Erythroblast (primary cell): Measurements from ENCODE around the gene AMH.
A peak's percentile ranks its signal among the peaks of the same experiment; 100 is the strongest.
"Not testable (repeated sequence)": the region's sequence is repeated elsewhere in the genome, so short reads cannot be mapped to it uniquely, and the experiment has no call there.

Experiments used
- DNase-seq, 2 experiments: peaks; one replicate each; lab custom pipeline; 2025; lab: John Stamatoyannopoulos, UW
- GATA1 ChIP-seq: IDR thresholded peaks from 2 replicates; pipeline ENCODE4 v1.6.1; 2011; ENCODE audit warnings: low read depth, mild to moderate bottlenecking, control low read depth, low read length, moderate library complexity
- POLR2A ChIP-seq: IDR thresholded peaks from 2 replicates; pipeline ENCODE4 v1.6.1; 2011; ENCODE audit warnings: mild to moderate bottlenecking, low read length

Gene AMH

GRCh38 chr19:2249010-2249866, at the start of gene AMH:
TSS of gene AMH (plus strand) at chr19:2249323. CDS start at chr19:2249333, 10 bp downstream.
- TF ChIP-seq POLR2A (no peak), GATA1 (no peak)
- DNase-seq: no peak

- TF ChIP-seq POLR2A (no peak), GATA1 (no peak)
Measured at GRCh38 chr19:2199861-2200623, 49.1 kb upstream of the AMH start.

GRCh38 chr19:2200624-2201294, 48.4 kb upstream of the AMH start:
- DNase-seq: not testable (repeated sequence)

More at GRCh38 chr19:2199861-2200623, 49.1 kb upstream of the AMH start:
- DNase-seq: no peak

- no peak for TF ChIP-seq GATA1
- no peak for TF ChIP-seq POLR2A
- no peak for DNase-seq
Measured at GRCh38 chr19:2201473-2202148, 47.5 kb upstream of the AMH start.

- DNase-seq: no peak
- TF ChIP-seq GATA1: no peak
- TF ChIP-seq POLR2A: no peak
Measured at GRCh38 chr19:2202366-2202765, 46.8 kb upstream of the AMH start.

GRCh38 chr19:2207008-2207407, 42.1 kb upstream of the AMH start:
- no peak for DNase-seq
- TF ChIP-seq GATA1 (no peak), POLR2A (no peak)

GRCh38 chr19:2207991-2208860, 40.9 kb upstream of the AMH start:
- no peak for TF ChIP-seq POLR2A
- no peak for TF ChIP-seq GATA1
- DNase-seq: peak; percentile 83 to 86

- TF ChIP-seq GATA1 (no peak), POLR2A (no peak)
- no peak for DNase-seq
Measured at GRCh38 chr19:2208975-2209374, 40.1 kb upstream of the AMH start.

- TF ChIP-seq GATA1 (no peak), POLR2A (no peak)
Measured at GRCh38 chr19:2209408-2209807, 39.7 kb upstream of the AMH start.

GRCh38 chr19:2210206-2210605, 38.9 kb upstream of the AMH start:
- no peak for DNase-seq
- no peak for TF ChIP-seq GATA1
- no peak for TF ChIP-seq POLR2A

More at GRCh38 chr19:2209408-2209807, 39.7 kb upstream of the AMH start:
- DNase-seq: no peak

- no peak for TF ChIP-seq GATA1
- no peak for TF ChIP-seq POLR2A
- DNase-seq: no peak
Measured at GRCh38 chr19:2210987-2211740, 38.0 kb upstream of the AMH start.
